Mammary epithelial cell (primary cell): ENCODE results near the gene NRG3.

ENCODE experiments used
- CTCF ChIP-seq, 2 donors: IDR thresholded peaks in 1 of 2; conservative IDR thresholded peaks in 1 of 2; 2 replicates each; pipeline ENCODE4 v1.5.1; 2011 to 2012; ENCODE audit warnings: inconsistent platforms in 2 of 2, low read length in 2 of 2, mild to moderate bottlenecking in 2 of 2, control low read depth in 1 of 2, low read depth in 1 of 2; ENCODE audit not compliant: insufficient read depth in 1 of 2; ENCODE audit errors: extremely low read depth in 1 of 2
- EZH2 ChIP-seq: IDR thresholded peaks from 2 replicates; pipeline ENCODE4 v1.6.1; 2012; ENCODE audit warnings: low read length, inconsistent platforms, borderline replicate concordance

GRCh38 chr10:83007510-83007909 is 1132.5 kb downstream of the NRG3 start:
- TF ChIP-seq CTCF (conservative IDR thresholded peaks at IDR 0.05 in 1 of 2, IDR thresholded peaks at IDR 0.05 in 1 of 2; ENCODE audit: extremely low read depth in 1 of 2, insufficient read depth in 1 of 2, low read depth in 1 of 2, low read length in 2 of 2): no peak
- no peak for TF ChIP-seq EZH2
